ENCODE results near the gene PRKN. TPM values are rescaled to one million over a fixed set of nuclear protein-coding genes. Genes with fewer than 3 reads are reported as not detected.

PRKN gene
- total and polyA plus RNA-seq, 2 experiments from 2014 or later, result 2.3 to 3.9 TPM

- DNase-seq (ENCODE audit: low spot score), result no peak
- WGBS (ENCODE audit: low lambda C conversion rate, missing lambda C conversion rate), result 82% methylated on average over 13 of the region's 13 CpGs
- Histone ChIP-seq H2AFZ (no peak overlapping the region), H3K9me2 (replicated peaks; ENCODE audit: insufficient read depth) (no peaks in the 10 kb centered on the region), H3K27ac (no peak overlapping the region), H3K9me3 (ENCODE audit: low read depth) (no peaks in the 10 kb centered on the region), H4K20me1 (ENCODE audit: insufficient read depth, poor library complexity, severe bottlenecking) (no peaks in the 10 kb centered on the region), H3K79me2 (no peaks in the 10 kb centered on the region), H3K4me1 (ENCODE audit: insufficient read depth) (no peaks in the 10 kb centered on the region), H3K4me2 (no peak overlapping the region), H3K4me3 (no peak overlapping the region), H3K27me3 (no peaks in the 10 kb centered on the region), H3K36me3 (replicated peaks; ENCODE audit: insufficient read depth, low read depth) (no peaks in the 10 kb centered on the region)
- TF ChIP-seq EZH2phosphoT487 (IDR thresholded peaks at IDR 0.05; ENCODE audit: low read depth, severe bottlenecking, unreplicated experiment), result no peak
- TF ChIP-seq CTCF (IDR thresholded peaks at IDR 0.05; ENCODE audit: poor library complexity), result no peak
- no peak for TF ChIP-seq EZH2 (IDR thresholded peaks at IDR 0.05; ENCODE audit: borderline replicate concordance)
Measured at GRCh38 chr6:162014069-162014811, 713.3 kb downstream of the PRKN start.

- H3K9me3 ChIP-seq (ENCODE audit: low read depth), result no peaks in the 10 kb centered on the region
- H3K9me2 ChIP-seq (replicated peaks; ENCODE audit: insufficient read depth), result no peaks in the 10 kb centered on the region
- no peak overlapping the region for H3K4me3 ChIP-seq
- no peaks in the 10 kb centered on the region for H3K79me2 ChIP-seq
- no peak for TF ChIP-seq EZH2 (IDR thresholded peaks at IDR 0.05; ENCODE audit: borderline replicate concordance)
- no peak for TF ChIP-seq EZH2phosphoT487 (IDR thresholded peaks at IDR 0.05; ENCODE audit: low read depth, severe bottlenecking, unreplicated experiment)
- TF ChIP-seq CTCF (IDR thresholded peaks at IDR 0.05; ENCODE audit: poor library complexity), result no peak
- no peak overlapping the region for H3K4me2 ChIP-seq
- H3K4me1 ChIP-seq (ENCODE audit: insufficient read depth), result no peaks in the 10 kb centered on the region
- no peaks in the 10 kb centered on the region for H3K36me3 ChIP-seq (replicated peaks; ENCODE audit: insufficient read depth, low read depth)
- no peaks in the 10 kb centered on the region for H4K20me1 ChIP-seq (ENCODE audit: insufficient read depth, poor library complexity, severe bottlenecking)
- H3K27me3 ChIP-seq, result no peaks in the 10 kb centered on the region
- no peak overlapping the region for H3K27ac ChIP-seq
- no peak overlapping the region for H2AFZ ChIP-seq
- 32% methylated on average over 4 of the region's 4 CpGs for WGBS (ENCODE audit: low lambda C conversion rate, missing lambda C conversion rate)
- DNase-seq (ENCODE audit: low spot score), result no peak
Measured at GRCh38 chr6:162005372-162005771, 722.2 kb downstream of the PRKN start.

- Histone ChIP-seq H3K27ac (no peak overlapping the region), H2AFZ (no peak overlapping the region), H3K9me2 (replicated peaks; ENCODE audit: insufficient read depth) (no peaks in the 10 kb centered on the region), H3K36me3 (replicated peaks; ENCODE audit: insufficient read depth, low read depth) (no peaks in the 10 kb centered on the region), H3K9me3 (ENCODE audit: low read depth) (no peaks in the 10 kb centered on the region), H3K4me3 (no peak overlapping the region), H3K4me2 (no peak overlapping the region), H4K20me1 (ENCODE audit: insufficient read depth, poor library complexity, severe bottlenecking) (no peaks in the 10 kb centered on the region), H3K27me3 (no peaks in the 10 kb centered on the region), H3K4me1 (ENCODE audit: insufficient read depth) (no peaks in the 10 kb centered on the region), H3K79me2 (no peaks in the 10 kb centered on the region)
- WGBS (ENCODE audit: low lambda C conversion rate, missing lambda C conversion rate), result 79% methylated on average over 9 of the region's 9 CpGs
- DNase-seq (ENCODE audit: low spot score), result no peak
- TF ChIP-seq EZH2phosphoT487 (IDR thresholded peaks at IDR 0.05; ENCODE audit: low read depth, severe bottlenecking, unreplicated experiment) (no peak), CTCF (IDR thresholded peaks at IDR 0.05; ENCODE audit: poor library complexity) (no peak), EZH2 (IDR thresholded peaks at IDR 0.05; ENCODE audit: borderline replicate concordance) (no peak)
Measured at GRCh38 chr6:161996783-161997182, 730.8 kb downstream of the PRKN start.
